Subcutaneous abdominal adipose tissue (tissue), 5 donors: ENCODE results near the gene MTUS2.

Experiments used
- H3K27ac ChIP-seq: one replicate; pipeline ENCODE4 v1.7.0; 2013; ENCODE audit warnings: low read depth, mild to moderate bottlenecking, inconsistent platforms, low read length, moderate library complexity
- H3K27me3 ChIP-seq, 5 donors: one replicate each; pipeline ENCODE4 v1.7.0; 2013; ENCODE audit warnings: low read length in 5 of 5, inconsistent platforms in 1 of 5; ENCODE audit not compliant: control insufficient read depth in 5 of 5, insufficient read depth in 4 of 5
- H3K36me3 ChIP-seq, 5 donors: one replicate each; pipeline ENCODE4 v1.7.0; 2013; ENCODE audit warnings: low read length in 5 of 5; ENCODE audit not compliant: control insufficient read depth in 5 of 5, insufficient read depth in 5 of 5
- H3K4me1 ChIP-seq, 5 donors: one replicate each; pipeline ENCODE4 v1.7.0; 2013; ENCODE audit warnings: low read length in 5 of 5, mild to moderate bottlenecking in 3 of 5, moderate library complexity in 1 of 5; ENCODE audit not compliant: control insufficient read depth in 5 of 5, insufficient read depth in 5 of 5
- H3K4me3 ChIP-seq, 5 donors: one replicate each; pipeline ENCODE4 v1.7.0; 2013; ENCODE audit warnings: low read length in 5 of 5, low read depth in 1 of 5
- H3K9ac ChIP-seq, 5 donors: one replicate each; pipeline ENCODE4 v1.7.0; 2013; ENCODE audit warnings: low read length in 5 of 5, mild to moderate bottlenecking in 4 of 5, moderate library complexity in 3 of 5
- H3K9me3 ChIP-seq, 5 donors: one replicate each; pipeline ENCODE4 v1.7.0; 2013; ENCODE audit warnings: low read length in 5 of 5; ENCODE audit not compliant: control insufficient read depth in 5 of 5
- donor health status: healthy.
- donor health status: healthy.
- donor health status: healthy.
- donor health status: healthy.
- donor health status: healthy.

MTUS2 gene

GRCh38 chr13:28820099-28821051 is at the start of gene MTUS2:
Gene MTUS2, plus strand, starts transcription at chr13:28820339.
- Histone ChIP-seq H3K36me3 (no peaks in the 10 kb centered on the region), H3K9me3 (peaks cover 2 to 9% (median 4%) of the 10 kb centered on the region in 5 donors), H3K4me3 (peak within 1 kb of the TSS; percentile 27 to 61 (median 50)), H3K27ac (no peak within 1 kb of the TSS), H3K27me3 (peaks cover 7 to 48% (median 31%) of the 10 kb centered on the region in 5 donors), H3K4me1 (peaks cover 0 to 13% (median 10%) of the 10 kb centered on the region in 5 donors), H3K9ac (no peak within 1 kb of the TSS)

GRCh38 chr13:28778308-28779215 is 41.6 kb upstream of the MTUS2 start:
- H3K9ac ChIP-seq, result no peak overlapping the region
- H3K27me3 ChIP-seq, result no peaks in the 10 kb centered on the region
- no peaks in the 10 kb centered on the region for H3K36me3 ChIP-seq
- H3K4me1 ChIP-seq, result no peaks in the 10 kb centered on the region
- H3K9me3 ChIP-seq, result peaks cover 0 to 2% (median 0%) of the 10 kb centered on the region in 5 donors
- no peak overlapping the region for H3K27ac ChIP-seq
- H3K4me3 ChIP-seq, result no peak overlapping the region

GRCh38 chr13:28792992-28793391 is 27.1 kb upstream of the MTUS2 start:
- H3K36me3 ChIP-seq, result no peaks in the 10 kb centered on the region
- no peak overlapping the region for H3K27ac ChIP-seq
- H3K4me1 ChIP-seq, result peaks cover 0 to 6% (median 5%) of the 10 kb centered on the region in 5 donors
- no peak overlapping the region for H3K9ac ChIP-seq
- no peak overlapping the region for H3K4me3 ChIP-seq
- H3K27me3 ChIP-seq, result peaks cover 0 to 7% (median 2%) of the 10 kb centered on the region in 5 donors
- H3K9me3 ChIP-seq, result no peaks in the 10 kb centered on the region

- Histone ChIP-seq H3K36me3 (no peaks in the 10 kb centered on the region), H3K9ac (no peak overlapping the region), H3K9me3 (no peaks in the 10 kb centered on the region), H3K4me3 (no peak overlapping the region), H3K4me1 (peaks cover 0 to 6% (median 5%) of the 10 kb centered on the region in 5 donors), H3K27me3 (peaks cover 0 to 6% (median 0%) of the 10 kb centered on the region in 5 donors), H3K27ac (no peak overlapping the region)
Observed at GRCh38 chr13:28794396-28794795, 25.7 kb upstream of the MTUS2 start.

- Histone ChIP-seq H3K27ac (no peak overlapping the region), H3K4me1 (peaks cover 0 to 6% (median 5%) of the 10 kb centered on the region in 5 donors), H3K27me3 (peaks cover 0 to 6% (median 0%) of the 10 kb centered on the region in 5 donors), H3K36me3 (no peaks in the 10 kb centered on the region), H3K9me3 (no peaks in the 10 kb centered on the region), H3K9ac (no peak overlapping the region), H3K4me3 (no peak overlapping the region)
Observed at GRCh38 chr13:28796938-28797257, 23.2 kb upstream of the MTUS2 start.

- Histone ChIP-seq H3K4me1 (no peaks in the 10 kb centered on the region), H3K27ac (no peak overlapping the region), H3K36me3 (no peaks in the 10 kb centered on the region), H3K9ac (no peak overlapping the region), H3K9me3 (peaks cover 3 to 7% (median 5%) of the 10 kb centered on the region in 5 donors), H3K4me3 (no peak overlapping the region), H3K27me3 (peaks cover 2 to 13% (median 3%) of the 10 kb centered on the region in 5 donors)
Observed at GRCh38 chr13:28805193-28805819, 14.8 kb upstream of the MTUS2 start.

- H3K36me3 ChIP-seq, result no peaks in the 10 kb centered on the region
- no peak overlapping the region for H3K4me3 ChIP-seq
- H3K9ac ChIP-seq, result no peak overlapping the region
- peaks cover 0 to 13% (median 10%) of the 10 kb centered on the region in 5 donors for H3K4me1 ChIP-seq
- H3K9me3 ChIP-seq, result peaks cover 2 to 9% (median 4%) of the 10 kb centered on the region in 5 donors
- peaks cover 4 to 38% (median 25%) of the 10 kb centered on the region in 5 donors for H3K27me3 ChIP-seq
- no peak overlapping the region for H3K27ac ChIP-seq
Observed at GRCh38 chr13:28817204-28817603, 2.9 kb upstream of the MTUS2 start.

- no peak overlapping the region for H3K27ac ChIP-seq
- H3K27me3 ChIP-seq, result peaks cover 7 to 48% (median 33%) of the 10 kb centered on the region in 5 donors
- H3K9ac ChIP-seq, result no peak overlapping the region
- H3K9me3 ChIP-seq, result peaks cover 2 to 9% (median 4%) of the 10 kb centered on the region in 5 donors
- H3K36me3 ChIP-seq, result no peaks in the 10 kb centered on the region
- H3K4me3 ChIP-seq, result peak overlapping the region in 4 of 5 donors; percentile 6 to 55 (median 46)
- H3K4me1 ChIP-seq, result peaks cover 0 to 13% (median 10%) of the 10 kb centered on the region in 5 donors
Observed at GRCh38 chr13:28819046-28819730, 951 bp upstream of the MTUS2 start.

- H3K9ac ChIP-seq, result no peak overlapping the region
- peaks cover 2 to 9% (median 4%) of the 10 kb centered on the region in 5 donors for H3K9me3 ChIP-seq
- no peak overlapping the region for H3K27ac ChIP-seq
- H3K4me3 ChIP-seq, result peak overlapping the region in 1 of 5 donors; percentile 42
- peaks cover 0 to 13% (median 10%) of the 10 kb centered on the region in 5 donors for H3K4me1 ChIP-seq
- H3K36me3 ChIP-seq, result no peaks in the 10 kb centered on the region
- H3K27me3 ChIP-seq, result peaks cover 7 to 48% (median 33%) of the 10 kb centered on the region in 5 donors
Observed at GRCh38 chr13:28819735-28820098, 422 bp upstream of the MTUS2 start.
